GM12872 (cell line): ENCODE measurements around the gene NAPSA.

Source experiments
- CTCF ChIP-seq: IDR thresholded peaks from 3 replicates; pipeline ENCODE4 v1.5.1; 2011; ENCODE audit warnings: low read depth, mild to moderate bottlenecking, low read length, moderate library complexity; ENCODE audit not compliant: insufficient read depth

NAPSA gene

GRCh38 chr19:50361290-50362029 is 4.0 kb downstream of the NAPSA start:
- TF ChIP-seq CTCF = no peak

GRCh38 chr19:50359328-50359818 is 6.1 kb downstream of the NAPSA start:
- no peak for TF ChIP-seq CTCF

- no peak for TF ChIP-seq CTCF
Observed at GRCh38 chr19:50358483-50359327, 6.7 kb downstream of the NAPSA start.

GRCh38 chr19:50357178-50358100 is 8.0 kb downstream of the NAPSA start:
- TF ChIP-seq CTCF = peak; percentile 87

- no peak for TF ChIP-seq CTCF
Observed at GRCh38 chr19:50356691-50357177, 8.7 kb downstream of the NAPSA start.

- TF ChIP-seq CTCF = no peak
Observed at GRCh38 chr19:50352242-50352641, 13.2 kb downstream of the NAPSA start.
